Peyer's patch (tissue), 4 donors: ENCODE results near the gene CCDC174. TPM values are rescaled to one million over a fixed set of nuclear protein-coding genes. Genes with fewer than 3 reads are reported as not detected.

Experiments used
- DNase-seq, 3 donors: peaks; one replicate each; pipeline ENCODE4 v3.0.0-alpha.2; 2017 to 2019
- H3K27ac ChIP-seq, 4 donors: fragments of 200-600 bp; sonication (generic); one replicate each; pipeline ENCODE4 v1.5.1; 2016 to 2019
- H3K27me3 ChIP-seq, 2 donors: fragments of 200-600 bp; sonication (generic); one replicate each; pipeline ENCODE4 v1.5.1; 2019
- H3K36me3 ChIP-seq, 3 donors: fragments of 200-600 bp; sonication (generic); one replicate each; pipeline ENCODE4 v1.5.1; 2016 to 2019
- H3K4me1 ChIP-seq, 4 donors: fragments of 200-600 bp; sonication (generic); one replicate each; pipeline ENCODE4 v1.5.1; 2016 to 2019
- H3K4me3 ChIP-seq, 4 donors: fragments of 200-600 bp; sonication (generic); 1 replicate in 3 of 4; 2 replicates in 1 of 4; pipeline ENCODE4 v1.5.1; 2016 to 2019; ENCODE audit warnings: mild to moderate bottlenecking in 1 of 4
- H3K9me3 ChIP-seq, 4 donors: fragments of 200-600 bp; sonication (generic); one replicate each; pipeline ENCODE4 v1.5.1; 2016 to 2019; ENCODE audit warnings: mild to moderate bottlenecking in 1 of 4
- CTCF ChIP-seq, 6 experiments: fragments of 450-650 bp in 4 of 6; fragments of 200-600 bp in 2 of 6; sonication (generic) in 1 of 6; IDR thresholded peaks; one replicate each; pipeline ENCODE4 v1.5.1; 2017 to 2019; ENCODE audit warnings: antibody characterized with exemption in 6 of 6, mild to moderate bottlenecking in 3 of 6, moderate library complexity in 1 of 6
- POLR2A ChIP-seq, 2 donors: fragments of 450-650 bp; IDR thresholded peaks; one replicate each; pipeline ENCODE4 v1.5.1; 2017; ENCODE audit warnings: antibody characterized with exemption in 2 of 2, mild to moderate bottlenecking in 2 of 2, moderate library complexity in 2 of 2
- total RNA-seq, 4 donors: library from RNA; depleted of rRNA; stranded (reverse); fragments of >200 nt; gene quantifications; one replicate each; pipeline ENCODE4 v1.1.0, GENCODE V29; 2016

The CCDC174 gene
- total RNA-seq, 4 donors from 2014 or later = 20.1 to 55.3 (median 42.0) TPM

- no peak for DNase-seq
- no peaks in the 10 kb centered on the region for H3K4me1 ChIP-seq
- no peaks in the 10 kb centered on the region for H3K9me3 ChIP-seq
- no peaks in the 10 kb centered on the region for H3K36me3 ChIP-seq
- H3K4me3 ChIP-seq = no peak overlapping the region
- TF ChIP-seq CTCF (IDR thresholded peaks at IDR 0.05) = no peak
- TF ChIP-seq POLR2A (IDR thresholded peaks at IDR 0.05) = no peak
- H3K27me3 ChIP-seq = no peaks in the 10 kb centered on the region
- H3K27ac ChIP-seq = no peak overlapping the region
Observed at GRCh38 chr3:14703128-14703750, 51.7 kb downstream of the CCDC174 start.

DNA sequence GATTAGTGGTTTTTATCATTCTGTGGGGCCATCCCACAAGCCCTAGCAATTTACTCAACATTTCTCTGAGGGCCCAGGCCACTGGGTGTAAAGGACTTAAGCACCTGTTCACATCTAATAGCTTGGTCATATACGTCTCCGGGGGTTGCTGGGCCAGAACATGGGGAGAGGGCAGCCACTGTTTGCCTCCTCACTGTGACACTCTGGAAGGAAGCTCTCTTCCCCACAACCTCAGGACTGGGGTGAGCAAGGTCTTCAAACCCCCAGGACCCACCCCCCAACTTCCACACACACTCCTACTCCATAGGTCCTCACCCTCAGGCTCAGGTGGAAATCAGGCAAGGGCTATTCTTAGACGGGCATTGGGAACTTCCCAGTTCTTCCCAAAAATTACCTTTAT is 52.2 kb downstream of the CCDC174 start:
- H3K36me3 ChIP-seq = no peaks in the 10 kb centered on the region
- H3K27me3 ChIP-seq = no peaks in the 10 kb centered on the region
- no peak overlapping the region for H3K27ac ChIP-seq
- DNase-seq = no peak
- TF ChIP-seq POLR2A (IDR thresholded peaks at IDR 0.05) (no peak), CTCF (IDR thresholded peaks at IDR 0.05) (no peak)
- no peak overlapping the region for H3K4me3 ChIP-seq
- H3K9me3 ChIP-seq = no peaks in the 10 kb centered on the region
- no peaks in the 10 kb centered on the region for H3K4me1 ChIP-seq

DNA sequence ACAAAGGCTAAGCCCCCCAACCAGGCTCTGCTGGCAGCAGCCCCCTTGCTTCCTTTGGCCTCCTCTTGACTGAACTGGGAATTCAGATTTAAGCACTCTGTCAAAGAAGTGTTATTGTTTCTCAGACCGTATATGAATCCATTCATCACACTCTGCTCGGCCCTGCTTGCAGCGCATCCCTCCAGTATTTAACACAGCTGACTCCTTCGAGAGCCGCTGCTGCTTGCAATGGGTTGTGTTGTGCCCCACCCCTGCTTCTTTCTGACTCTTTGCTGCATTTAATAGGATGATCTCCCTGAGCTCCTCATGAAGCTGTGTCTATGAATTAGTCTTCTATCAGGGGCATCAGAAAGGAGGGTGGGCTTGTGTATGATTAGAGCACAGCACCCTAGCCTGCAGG is 54.5 kb downstream of the CCDC174 start:
- H3K36me3 ChIP-seq = no peaks in the 10 kb centered on the region
- no peak overlapping the region for H3K27ac ChIP-seq
- no peaks in the 10 kb centered on the region for H3K4me1 ChIP-seq
- H3K9me3 ChIP-seq = no peaks in the 10 kb centered on the region
- no peaks in the 10 kb centered on the region for H3K27me3 ChIP-seq
- no peak for DNase-seq
- TF ChIP-seq POLR2A (IDR thresholded peaks at IDR 0.05) = no peak
- no peak for TF ChIP-seq CTCF (IDR thresholded peaks at IDR 0.05)
- H3K4me3 ChIP-seq = no peak overlapping the region

- Histone ChIP-seq H3K4me3 (no peak overlapping the region), H3K9me3 (peaks cover 0 to 4% (median 0%) of the 10 kb centered on the region in 4 donors), H3K27ac (no peak overlapping the region), H3K27me3 (no peaks in the 10 kb centered on the region), H3K4me1 (no peaks in the 10 kb centered on the region), H3K36me3 (no peaks in the 10 kb centered on the region)
- no peak for DNase-seq
- TF ChIP-seq POLR2A (IDR thresholded peaks at IDR 0.05) = no peak
- TF ChIP-seq CTCF (IDR thresholded peaks at IDR 0.05) = no peak
Observed at GRCh38 chr3:14716591-14716990, 65.0 kb downstream of the CCDC174 start.

DNA sequence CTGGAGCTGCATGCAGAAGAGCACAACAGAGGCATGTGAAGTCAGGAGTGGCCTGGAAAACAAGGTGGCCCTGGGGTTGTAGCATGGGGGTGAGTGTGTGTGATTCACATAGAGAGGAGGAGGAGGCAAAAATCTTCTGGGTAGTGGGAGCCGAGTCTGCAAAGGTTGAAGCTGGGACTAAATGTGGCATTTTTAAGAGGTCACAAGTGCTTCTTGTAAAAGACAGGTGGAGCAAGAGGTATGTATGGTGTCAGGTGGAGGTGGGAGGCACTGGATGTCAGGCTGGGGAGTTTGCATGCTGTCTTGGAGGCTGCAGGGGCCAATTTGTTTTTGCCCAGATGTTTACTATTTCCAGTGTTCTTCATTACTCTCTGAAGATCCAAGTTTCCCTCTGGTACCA is 65.7 kb downstream of the CCDC174 start:
- no peaks in the 10 kb centered on the region for H3K36me3 ChIP-seq
- no peak for TF ChIP-seq CTCF (IDR thresholded peaks at IDR 0.05)
- no peak for TF ChIP-seq POLR2A (IDR thresholded peaks at IDR 0.05)
- H3K27me3 ChIP-seq = no peaks in the 10 kb centered on the region
- peaks cover 0 to 4% (median 0%) of the 10 kb centered on the region in 4 donors for H3K9me3 ChIP-seq
- no peaks in the 10 kb centered on the region for H3K4me1 ChIP-seq
- no peak overlapping the region for H3K4me3 ChIP-seq
- DNase-seq = no peak
- no peak overlapping the region for H3K27ac ChIP-seq

DNA sequence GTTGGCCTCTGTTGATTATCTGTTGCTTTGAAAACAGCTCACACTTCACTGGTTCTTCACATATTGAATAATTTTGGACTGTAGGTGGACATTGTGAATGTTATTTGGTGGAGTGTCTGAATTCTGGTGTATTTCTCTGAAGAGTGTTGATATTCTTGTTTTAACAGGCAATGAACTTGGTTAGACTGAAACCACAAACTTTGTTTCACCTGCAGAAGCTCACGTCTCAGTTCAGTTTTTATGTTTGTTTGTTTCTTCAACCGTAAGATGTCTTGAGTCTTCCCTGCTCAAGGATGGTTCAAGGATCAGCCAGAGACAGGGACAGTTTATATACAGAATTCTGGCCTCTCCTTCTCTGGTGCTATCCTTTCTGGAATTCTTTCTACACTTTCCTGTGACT is 67.0 kb downstream of the CCDC174 start:
- no peaks in the 10 kb centered on the region for H3K4me1 ChIP-seq
- H3K4me3 ChIP-seq = no peak overlapping the region
- H3K36me3 ChIP-seq = no peaks in the 10 kb centered on the region
- DNase-seq = no peak
- H3K9me3 ChIP-seq = peaks cover 0 to 4% (median 0%) of the 10 kb centered on the region in 4 donors
- H3K27me3 ChIP-seq = no peaks in the 10 kb centered on the region
- TF ChIP-seq POLR2A (IDR thresholded peaks at IDR 0.05) (no peak), CTCF (IDR thresholded peaks at IDR 0.05) (no peak)
- no peak overlapping the region for H3K27ac ChIP-seq
